Caco-2 (cell line): ENCODE results near the gene ELMO2. TPM values are rescaled to one million over a fixed set of nuclear protein-coding genes. Genes with fewer than 3 reads are reported as not detected.

Experiments
- BruUV-seq: library from RNA; stranded (reverse); fragments of 400-500 nt; replicated peaks from 2 replicates; lab custom pipeline; 2021; lab: Mats Ljungman, UMichigan
- CTCF ChIA-PET: fragments of 300-600 bp; sonication (Branson Sonifier 250); formaldehyde crosslinking; loops from one replicate; lab custom pipeline; 2022; ENCODE audit warnings: antibody characterized with exemption; lab: Charles Lee
- POLR2A ChIA-PET: fragments of 300-600 bp; sonication (Branson Sonifier 250); formaldehyde crosslinking; loops from one replicate; lab custom pipeline; 2022; ENCODE audit warnings: antibody characterized with exemption; lab: Charles Lee
- DNase-seq, 2 experiments: peaks; one replicate each; pipeline versions ENCODE4 v3.0.0 to v3.0.0-alpha.2; 2020 to 2022
- H3K27me3 ChIP-seq: replicated peaks from 2 replicates; pipeline ENCODE4 v1.6.0; 2011; ENCODE audit warnings: low read length; ENCODE audit not compliant: control insufficient read depth, insufficient read depth
- H3K36me3 ChIP-seq: 2 replicates; pipeline ENCODE4 v1.5.1; 2011; ENCODE audit warnings: low read length; ENCODE audit not compliant: control insufficient read depth, insufficient read depth
- H3K4me1 ChIP-seq: fragments of 250-450 bp; sonication (Bioruptor Pico); 2 replicates; pipeline ENCODE4 v1.5.1; 2020; ENCODE audit warnings: mild to moderate bottlenecking
- H3K4me3 ChIP-seq: 2 replicates; pipeline ENCODE4 v1.5.1; 2011; ENCODE audit warnings: low read depth, mild to moderate bottlenecking, control low read depth, low read length
- H3K9me3 ChIP-seq: fragments of 250-450 bp; sonication (Bioruptor Pico); 2 replicates; pipeline ENCODE4 v1.5.1; 2020; ENCODE audit warnings: mild to moderate bottlenecking, moderate library complexity
- H3K27ac Mint-ChIP-seq: one replicate; pipeline ENCODE4 v1.8.0; 2022; ENCODE audit warnings: mixed read lengths; ENCODE audit not compliant: unreplicated experiment
- H3K27me3 Mint-ChIP-seq: one replicate; pipeline ENCODE4 v1.8.0; 2022; ENCODE audit warnings: mixed read lengths; ENCODE audit not compliant: insufficient read depth, unreplicated experiment
- H3K36me3 Mint-ChIP-seq: one replicate; pipeline ENCODE4 v1.8.0; 2022; ENCODE audit warnings: mild to moderate bottlenecking, mixed read lengths; ENCODE audit not compliant: insufficient read depth, unreplicated experiment
- H3K4me1 Mint-ChIP-seq: one replicate; pipeline ENCODE4 v1.8.0; 2022; ENCODE audit warnings: low read depth, mixed read lengths; ENCODE audit not compliant: unreplicated experiment
- H3K4me3 Mint-ChIP-seq: one replicate; pipeline ENCODE4 v1.8.0; 2022; ENCODE audit warnings: mild to moderate bottlenecking, moderate library complexity, mixed read lengths; ENCODE audit not compliant: unreplicated experiment
- H3K9me3 Mint-ChIP-seq: one replicate; pipeline ENCODE4 v1.8.0; 2022; ENCODE audit warnings: mixed read lengths; ENCODE audit not compliant: unreplicated experiment
- CTCF ChIP-seq, 2 experiments: fragments of 200-600 bp in 1 of 2; IDR thresholded peaks; 1 replicate in 1 of 2; 2 replicates in 1 of 2; pipeline versions ENCODE4 v1.5.1 to v1.8.0; 2011 to 2022; ENCODE audit warnings: antibody characterized with exemption in 1 of 2, control low read depth in 1 of 2, inconsistent platforms in 1 of 2, low read depth in 1 of 2, low read length in 1 of 2, mild to moderate bottlenecking in 1 of 2, moderate library complexity in 1 of 2; ENCODE audit not compliant: insufficient read depth in 1 of 2, severe bottlenecking in 1 of 2, unreplicated experiment in 1 of 2
- intact Hi-C: fragments of 100-400 bp; cut with micrococcal nuclease; formaldehyde crosslinking; loops from one replicate; pipeline ENCODE4 v1.10.0; 2022; ENCODE audit not compliant: unreplicated experiment
- total RNA-seq: library from RNA; stranded (reverse); gene quantifications from 2 replicates; pipeline ENCODE4 v1.2.3, GENCODE V29; 2022

Gene ELMO2
- total RNA-seq, 1 experiment from 2014 or later, result 82.4 TPM

GRCh38 chr20:46355778-46356177 lies 50.6 kb downstream of the ELMO2 start:
- peak; percentile 67 to 85 for DNase-seq
- Histone ChIP-seq H3K36me3 (peaks cover 7% of the 10 kb centered on the region), H3K9me3 (no peaks in the 10 kb centered on the region), H3K4me3 (no peak overlapping the region), H3K27me3 (no peaks in the 10 kb centered on the region), H3K4me1 (peaks cover 42% of the 10 kb centered on the region)
- Mint-ChIP-seq H3K27me3 (no peaks in the 10 kb centered on the region), H3K4me3 (peak overlapping the region; percentile 54), H3K9me3 (no peaks in the 10 kb centered on the region), H3K27ac (peak overlapping the region; percentile 86), H3K4me1 (peaks cover 35% of the 10 kb centered on the region), H3K36me3 (peaks cover 47% of the 10 kb centered on the region)
- ChIA-PET POLR2A (interaction anchor here (2.6 kb wide), 1 partner anchor 8 kb away, joined by 28 read pairs; no protein-coding TSS in a partner anchor), CTCF (interaction anchor here (0.9 to 1.2 kb wide), 3 partner anchors 8 to 228 kb away, joined by 3 to 7 read pairs (median 3); no protein-coding TSS in a partner anchor)
- intact Hi-C loops, result loop anchor here (2.0 to 10.0 kb wide), 2 partner anchors 51 to 341 kb away; partner anchors contain the start of gene ELMO2
- no TSS peak for BruUV-seq
- TF ChIP-seq CTCF (IDR thresholded peaks at IDR 0.05; ENCODE audit: insufficient read depth in 1 of 2, low read depth in 1 of 2, low read length in 1 of 2, severe bottlenecking in 1 of 2, unreplicated experiment in 1 of 2), result no peak

GRCh38 chr20:46354920-46355654 lies 51.3 kb downstream of the ELMO2 start:
- H3K4me1 ChIP-seq, result peaks cover 44% of the 10 kb centered on the region
- no peak overlapping the region for H3K4me3 Mint-ChIP-seq
- peaks cover 7% of the 10 kb centered on the region for H3K36me3 ChIP-seq
- H3K36me3 Mint-ChIP-seq, result peaks cover 47% of the 10 kb centered on the region
- H3K27me3 Mint-ChIP-seq, result no peaks in the 10 kb centered on the region
- H3K9me3 ChIP-seq, result no peaks in the 10 kb centered on the region
- no peak overlapping the region for H3K4me3 ChIP-seq
- peak overlapping the region; percentile 86 for H3K27ac Mint-ChIP-seq
- H3K9me3 Mint-ChIP-seq, result no peaks in the 10 kb centered on the region
- BruUV-seq, result no TSS peak
- CTCF ChIA-PET, result interaction anchor here (0.9 to 1.2 kb wide), 3 partner anchors 9 to 227 kb away, joined by 3 to 7 read pairs (median 3); no protein-coding TSS in a partner anchor
- no peak for DNase-seq
- no peaks in the 10 kb centered on the region for H3K27me3 ChIP-seq
- no peak for TF ChIP-seq CTCF (IDR thresholded peaks at IDR 0.05; ENCODE audit: insufficient read depth in 1 of 2, low read depth in 1 of 2, low read length in 1 of 2, severe bottlenecking in 1 of 2, unreplicated experiment in 1 of 2)
- POLR2A ChIA-PET, result interaction anchor here (2.6 kb wide), 1 partner anchor 9 kb away, joined by 28 read pairs; no protein-coding TSS in a partner anchor
- intact Hi-C loops, result loop anchor here (1.0 to 10.0 kb wide), 3 partner anchors 8 to 340 kb away; partner anchors contain the start of gene ELMO2
- H3K4me1 Mint-ChIP-seq, result peaks cover 41% of the 10 kb centered on the region

- POLR2A ChIA-PET, result interaction anchor here (2.6 kb wide), 1 partner anchor 10 kb away, joined by 28 read pairs; no protein-coding TSS in a partner anchor
- BruUV-seq, result TSS peak; percentile 6
- Mint-ChIP-seq H3K9me3 (no peaks in the 10 kb centered on the region), H3K36me3 (peaks cover 51% of the 10 kb centered on the region), H3K4me3 (peak overlapping the region; percentile 3), H3K27me3 (no peaks in the 10 kb centered on the region), H3K4me1 (peaks cover 41% of the 10 kb centered on the region), H3K27ac (peak overlapping the region; percentile 14)
- TF ChIP-seq CTCF (IDR thresholded peaks at IDR 0.05; ENCODE audit: insufficient read depth in 1 of 2, low read depth in 1 of 2, low read length in 1 of 2, severe bottlenecking in 1 of 2, unreplicated experiment in 1 of 2), result no peak
- CTCF ChIA-PET, result no interaction called here
- H3K9me3 ChIP-seq, result no peaks in the 10 kb centered on the region
- H3K36me3 ChIP-seq, result peaks cover 5% of the 10 kb centered on the region
- no peaks in the 10 kb centered on the region for H3K27me3 ChIP-seq
- no peak for DNase-seq
- H3K4me1 ChIP-seq, result peaks cover 47% of the 10 kb centered on the region
- intact Hi-C loops, result loop anchor here (1.0 to 10.0 kb wide), 3 partner anchors 9 to 339 kb away; partner anchors contain the start of gene ELMO2
- no peak overlapping the region for H3K4me3 ChIP-seq
Measured at GRCh38 chr20:46354207-46354555, 52.2 kb downstream of the ELMO2 start.
